ENCODE data around the gene CNIH2. TPM values are rescaled to one million over a fixed set of nuclear protein-coding genes. Genes with fewer than 3 reads are reported as not detected.
A peak's percentile ranks its signal among the peaks of the same experiment; 100 is the strongest.
"Not testable (repeated sequence)": the region's sequence is repeated elsewhere in the genome, so short reads cannot be mapped to it uniquely, and the experiment has no call there.

CNIH2 gene
- total and polyA plus RNA-seq, 2 of the 13 experiments (the other 11 are each of a cell fraction or from before 2014, with no cell fraction given) = 0.60 to 0.69 TPM

GRCh38 chr11:66310803-66311440 lies 32.9 kb downstream of the CNIH2 start:
- DNase-seq (ENCODE audit: low spot score); ATAC-seq; H3K36me3 ChIP-seq (replicated peaks in 1 of 2; ENCODE audit: control insufficient read depth in 1 of 2, insufficient read depth in 2 of 2, low read length in 2 of 2); H3K9me3 ChIP-seq (ENCODE audit: low read length); FAIRE-seq; H3K27me3 ChIP-seq (ENCODE audit: control insufficient read depth in 1 of 2, insufficient read depth in 2 of 2, low read length in 2 of 2); in situ Hi-C loops (cut with HindIII; ENCODE audit: extremely low pct_ligation_motif_present, low pct_unique_long_range_greater_than_20kb); H2AFZ ChIP-seq (ENCODE audit: low read length); H3K27ac ChIP-seq (ENCODE audit: extremely low read length, insufficient read depth, low read length); BruUV-seq (replicated peaks); H3K79me2 ChIP-seq (ENCODE audit: insufficient read depth, low read length); H4K20me1 ChIP-seq (ENCODE audit: insufficient read depth, low read length); H3K9ac ChIP-seq (ENCODE audit: insufficient read depth, low read depth, low read length): not testable (repeated sequence)
- 54% methylated on average over 18 of the region's 18 CpGs for WGBS (ENCODE audit: low lambda C conversion rate)
- ChIA-PET CTCF (ENCODE audit: low intra/inter-chr PET ratio, low total read pairs) (interaction anchor here (1.3 to 4.2 kb wide), 6 partner anchors 11 to 79 kb away, joined by 3 to 68 read pairs (median 14); partner anchors contain the start of gene RIN1), POLR2A (interaction anchor here (0.5 to 5.2 kb wide), 9 partner anchors 9 to 770 kb away, joined by 3 to 121 read pairs (median 21); partner anchors contain the start of genes B4GAT1, RIN1, TMEM151A and YIF1A)
- TF ChIP-seq ZBTB38 (CRISPR knock-in tag; IDR thresholded peaks at IDR 0.05) = peak; percentile 75
- peak; percentile 5; the same call in 1 of the 2 replicates for TF ChIP-seq BORCS8-MEF2B (CRISPR knock-in tag; IDR thresholded peaks at IDR 0.05)
- H3K4me3 ChIP-seq (replicated peaks in 1 of 3; ENCODE audit: insufficient read depth in 1 of 3, low read depth in 2 of 3, low read length in 3 of 3) = peak overlapping the region in 1 of 3 experiments; percentile 78; a peak in 2 of 6 replicates
- intact Hi-C loops (cut with micrococcal nuclease; ENCODE audit: unreplicated experiment) = loop anchor here (1.0 to 10.0 kb wide), 3 partner anchors 17 to 89 kb away; no protein-coding TSS in a partner anchor
- peaks cover 36% of the 10 kb centered on the region for H3K4me1 ChIP-seq (ENCODE audit: insufficient read depth, low read length)
- peak overlapping the region; percentile 97 for H3K4me2 ChIP-seq (ENCODE audit: low read depth, low read length)

GRCh38 chr11:66311470-66311964 lies 33.5 kb downstream of the CNIH2 start:
- Histone ChIP-seq H3K4me2 (ENCODE audit: low read depth, low read length) (peak overlapping the region; percentile 97), H3K79me2 (ENCODE audit: insufficient read depth, low read length) (no peaks in the 10 kb centered on the region), H3K36me3 (replicated peaks in 1 of 2; ENCODE audit: control insufficient read depth in 1 of 2, insufficient read depth in 2 of 2, low read length in 2 of 2) (no peaks in the 10 kb centered on the region), H3K9me3 (ENCODE audit: low read length) (no peaks in the 10 kb centered on the region), H3K4me3 (replicated peaks in 1 of 3; ENCODE audit: insufficient read depth in 1 of 3, low read depth in 2 of 3, low read length in 3 of 3) (peak overlapping the region; percentile 57 to 78 (median 59); a peak in 5 of 6 replicates), H3K4me1 (ENCODE audit: insufficient read depth, low read length) (peaks cover 38% of the 10 kb centered on the region), H2AFZ (ENCODE audit: low read length) (peak overlapping the region; percentile 94), H3K9ac (ENCODE audit: insufficient read depth, low read depth, low read length) (peak overlapping the region; percentile 72), H3K27me3 (ENCODE audit: control insufficient read depth in 1 of 2, insufficient read depth in 2 of 2, low read length in 2 of 2) (peaks cover 0 to 3% of the 10 kb centered on the region in 2 experiments; a peak in 1 of 5 replicates), H3K27ac (ENCODE audit: extremely low read length, insufficient read depth, low read length) (peak overlapping the region; percentile 97), H4K20me1 (ENCODE audit: insufficient read depth, low read length) (no peaks in the 10 kb centered on the region)
- POLR2A ChIA-PET = interaction anchor here (0.5 to 5.2 kb wide), 19 partner anchors 9 to 769 kb away, joined by 3 to 121 read pairs (median 13); partner anchors contain the start of genes B4GAT1, MRPL11, RBM14 and RBM4
- in situ Hi-C loops (cut with HindIII; ENCODE audit: extremely low pct_ligation_motif_present, low pct_unique_long_range_greater_than_20kb) = no loop called here
- FAIRE-seq = no peak
- CTCF ChIA-PET (ENCODE audit: low intra/inter-chr PET ratio, low total read pairs) = interaction anchor here (1.2 to 4.2 kb wide), 7 partner anchors 10 to 78 kb away, joined by 3 to 68 read pairs (median 4); partner anchors contain the start of gene RIN1
- DNase-seq (ENCODE audit: low spot score) = no peak
- intact Hi-C loops (cut with micrococcal nuclease; ENCODE audit: unreplicated experiment) = loop anchor here (1.0 to 10.0 kb wide), 3 partner anchors 17 to 89 kb away; no protein-coding TSS in a partner anchor
- BruUV-seq (replicated peaks) = no TSS peak
- WGBS (ENCODE audit: low lambda C conversion rate) = 49% methylated on average over 4 of the region's 26 CpGs
- ATAC-seq = peak; percentile 5
- TF ChIP-seq ZNF24 (IDR thresholded peaks at IDR 0.05) = no peak
- 0 out of 2 replicates have a peak, but pooled peaks have one; percentile 26 for TF ChIP-seq ZFP1 (CRISPR knock-in tag; IDR thresholded peaks at IDR 0.05)
- TF ChIP-seq GTF2F1 (IDR thresholded peaks at IDR 0.05; ENCODE audit: low read length) = no peak
- TF ChIP-seq PAXIP1 (CRISPR knock-in tag; conservative IDR thresholded peaks at IDR 0.05) = no peak
- no peak for TF ChIP-seq CCAR2 (optimal IDR thresholded peaks at IDR 0.05; ENCODE audit: low read depth, low read length)
- TF ChIP-seq KLF13 (CRISPR knock-in tag; IDR thresholded peaks at IDR 0.05) = 0 out of 2 replicates have a peak, but pooled peaks have one; percentile 12
- TF ChIP-seq CBX2 (IDR thresholded peaks at IDR 0.05; ENCODE audit: low read depth, low read length) = no peak
- 0 out of 2 replicates have a peak, but pooled peaks have one; percentile 32 for TF ChIP-seq CBX2 (CRISPR knock-in tag; IDR thresholded peaks at IDR 0.05; ENCODE audit: low read depth)
- TF ChIP-seq BORCS8-MEF2B (CRISPR knock-in tag; IDR thresholded peaks at IDR 0.05) = 0 out of 2 replicates have a peak, but pooled peaks have one; percentile 14
- TF ChIP-seq SALL1 (CRISPR knock-in tag; IDR thresholded peaks at IDR 0.05) = no peak
- TF ChIP-seq SRY (CRISPR knock-in tag; IDR thresholded peaks at IDR 0.05) = 0 out of 2 replicates have a peak, but pooled peaks have one; percentile 1
- TF ChIP-seq SRF (IDR thresholded peaks at IDR 0.05; ENCODE audit: low read depth, low read length) = no peak

All from HepG2 (cell line).